ENCODE results near the gene MLXIP. TPM values are rescaled to one million over a fixed set of nuclear protein-coding genes. Genes with fewer than 3 reads are reported as not detected.

The MLXIP gene
- total RNA-seq, 1 experiment from 2014 or later, result 4.0 TPM

GRCh38 chr12:122064780-122065588 is 13.6 kb upstream of the MLXIP start:
- no peaks in the 10 kb centered on the region for H3K27me3 ChIP-seq
- H3K4me3 ChIP-seq, result peak overlapping the region; percentile 50
- peak; percentile 98 for DNase-seq
- peaks cover 6% of the 10 kb centered on the region for H3K36me3 ChIP-seq
- no peaks in the 10 kb centered on the region for H3K9me3 ChIP-seq

GRCh38 chr12:122067548-122067947 is 11.0 kb upstream of the MLXIP start:
- Histone ChIP-seq H3K36me3 (peaks cover 6% of the 10 kb centered on the region), H3K27me3 (no peaks in the 10 kb centered on the region), H3K9me3 (no peaks in the 10 kb centered on the region), H3K4me3 (no peak overlapping the region)
- no peak for DNase-seq

GRCh38 chr12:122067966-122068365 is 10.6 kb upstream of the MLXIP start:
- Histone ChIP-seq H3K4me3 (no peak overlapping the region), H3K27me3 (no peaks in the 10 kb centered on the region), H3K9me3 (no peaks in the 10 kb centered on the region), H3K36me3 (peaks cover 6% of the 10 kb centered on the region)
- peak; percentile 61 for DNase-seq

GRCh38 chr12:122072031-122072970 is 6.3 kb upstream of the MLXIP start:
- Histone ChIP-seq H3K4me3 (no peak overlapping the region), H3K9me3 (no peaks in the 10 kb centered on the region), H3K27me3 (no peaks in the 10 kb centered on the region), H3K36me3 (peaks cover 12% of the 10 kb centered on the region; the same call in 1 of the 2 replicates)
- peak; percentile 96 for DNase-seq

- DNase-seq, result no peak
- H3K36me3 ChIP-seq, result peaks cover 9% of the 10 kb centered on the region; the same call in 1 of the 2 replicates
- H3K9me3 ChIP-seq, result no peaks in the 10 kb centered on the region
- no peak overlapping the region for H3K4me3 ChIP-seq
- H3K27me3 ChIP-seq, result no peaks in the 10 kb centered on the region
These were observed 4.7 kb upstream of the MLXIP start for GRCh38 chr12:122073815-122074214.

GRCh38 chr12:122076743-122077495 is 1.6 kb upstream of the MLXIP start:
- peaks cover 9% of the 10 kb centered on the region; the same call in 1 of the 2 replicates for H3K36me3 ChIP-seq
- no peak for DNase-seq
- H3K4me3 ChIP-seq, result no peak overlapping the region
- H3K27me3 ChIP-seq, result no peaks in the 10 kb centered on the region
- H3K9me3 ChIP-seq, result no peaks in the 10 kb centered on the region

- Histone ChIP-seq H3K4me3 (peak overlapping the region; percentile 81), H3K27me3 (no peaks in the 10 kb centered on the region), H3K36me3 (peaks cover 11% of the 10 kb centered on the region), H3K9me3 (no peaks in the 10 kb centered on the region)
- DNase-seq, result peak; percentile 17
These were observed 526 bp downstream of the MLXIP start for GRCh38 chr12:122079033-122079531.

- H3K27me3 ChIP-seq, result no peaks in the 10 kb centered on the region
- H3K36me3 ChIP-seq, result peaks cover 14% of the 10 kb centered on the region
- no peaks in the 10 kb centered on the region for H3K9me3 ChIP-seq
- DNase-seq, result no peak
- H3K4me3 ChIP-seq, result peak overlapping the region; percentile 81
These were observed 1.1 kb downstream of the MLXIP start for GRCh38 chr12:122079532-122080081.

GRCh38 chr12:122080149-122081082 is 1.9 kb downstream of the MLXIP start:
- peak; percentile 82 for DNase-seq
- H3K36me3 ChIP-seq, result peaks cover 20% of the 10 kb centered on the region

GRCh38 chr12:122081083-122081696 is 2.6 kb downstream of the MLXIP start:
- peaks cover 20% of the 10 kb centered on the region for H3K36me3 ChIP-seq
- H3K9me3 ChIP-seq, result no peaks in the 10 kb centered on the region
- DNase-seq, result peak; percentile 38
- H3K27me3 ChIP-seq, result no peaks in the 10 kb centered on the region
- H3K4me3 ChIP-seq, result peak overlapping the region; percentile 81

More at GRCh38 chr12:122080149-122081082, 1.9 kb downstream of the MLXIP start:
- H3K27me3 ChIP-seq, result no peaks in the 10 kb centered on the region
- peak overlapping the region; percentile 81 for H3K4me3 ChIP-seq
- no peaks in the 10 kb centered on the region for H3K9me3 ChIP-seq

GRCh38 chr12:122081697-122082221 is 3.2 kb downstream of the MLXIP start:
- no peaks in the 10 kb centered on the region for H3K27me3 ChIP-seq
- DNase-seq, result peak; percentile 27
- peaks cover 24% of the 10 kb centered on the region for H3K36me3 ChIP-seq
- H3K9me3 ChIP-seq, result no peaks in the 10 kb centered on the region
- peak overlapping the region; percentile 10; the same call in 1 of the 2 replicates for H3K4me3 ChIP-seq

- Histone ChIP-seq H3K27me3 (no peaks in the 10 kb centered on the region), H3K36me3 (peaks cover 27% of the 10 kb centered on the region), H3K4me3 (no peak overlapping the region), H3K9me3 (no peaks in the 10 kb centered on the region)
- no peak for DNase-seq
These were observed 4.2 kb downstream of the MLXIP start for GRCh38 chr12:122082621-122083356.

GRCh38 chr12:122084857-122085405 is 6.4 kb downstream of the MLXIP start:
- DNase-seq, result no peak
- Histone ChIP-seq H3K4me3 (no peak overlapping the region), H3K27me3 (no peaks in the 10 kb centered on the region), H3K36me3 (peaks cover 32% of the 10 kb centered on the region), H3K9me3 (no peaks in the 10 kb centered on the region)

- Histone ChIP-seq H3K27me3 (no peaks in the 10 kb centered on the region), H3K4me3 (no peak overlapping the region), H3K36me3 (peaks cover 32% of the 10 kb centered on the region), H3K9me3 (no peaks in the 10 kb centered on the region)
- no peak for DNase-seq
These were observed 7.0 kb downstream of the MLXIP start for GRCh38 chr12:122085591-122085990.
